Loucy (cell line): ENCODE measurements around the gene NBPF6.
"Not testable (repeated sequence)": the region's sequence is repeated elsewhere in the genome, so short reads cannot be mapped to it uniquely, and the experiment has no call there.

Experiments
- EZH2phosphoT487 ChIP-seq: fragments of 200-600 bp; IDR thresholded peaks from 2 replicates; pipeline ENCODE4 v1.6.1; 2018; ENCODE audit warnings: antibody characterized with exemption, mild to moderate bottlenecking, moderate library complexity, borderline replicate concordance
- TF ChIP-seq, protein P1 (sequence below): fragments of 200-600 bp; sonication (generic); conservative IDR thresholded peaks from 2 replicates; pipeline ENCODE4 v1.5.1; 2014; ENCODE audit warnings: mild to moderate bottlenecking, antibody characterized with exemption, low read length

- TF ChIP-seq, protein P1, sequence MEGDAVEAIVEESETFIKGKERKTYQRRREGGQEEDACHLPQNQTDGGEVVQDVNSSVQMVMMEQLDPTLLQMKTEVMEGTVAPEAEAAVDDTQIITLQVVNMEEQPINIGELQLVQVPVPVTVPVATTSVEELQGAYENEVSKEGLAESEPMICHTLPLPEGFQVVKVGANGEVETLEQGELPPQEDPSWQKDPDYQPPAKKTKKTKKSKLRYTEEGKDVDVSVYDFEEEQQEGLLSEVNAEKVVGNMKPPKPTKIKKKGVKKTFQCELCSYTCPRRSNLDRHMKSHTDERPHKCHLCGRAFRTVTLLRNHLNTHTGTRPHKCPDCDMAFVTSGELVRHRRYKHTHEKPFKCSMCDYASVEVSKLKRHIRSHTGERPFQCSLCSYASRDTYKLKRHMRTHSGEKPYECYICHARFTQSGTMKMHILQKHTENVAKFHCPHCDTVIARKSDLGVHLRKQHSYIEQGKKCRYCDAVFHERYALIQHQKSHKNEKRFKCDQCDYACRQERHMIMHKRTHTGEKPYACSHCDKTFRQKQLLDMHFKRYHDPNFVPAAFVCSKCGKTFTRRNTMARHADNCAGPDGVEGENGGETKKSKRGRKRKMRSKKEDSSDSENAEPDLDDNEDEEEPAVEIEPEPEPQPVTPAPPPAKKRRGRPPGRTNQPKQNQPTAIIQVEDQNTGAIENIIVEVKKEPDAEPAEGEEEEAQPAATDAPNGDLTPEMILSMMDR = not testable (repeated sequence)
- TF ChIP-seq EZH2phosphoT487 = not testable (repeated sequence)
These were observed 16.0 kb downstream of the NBPF6 start for GRCh38 chr1:108466166-108466565.
